Naive thymus-derived CD4-positive, alpha-beta T cell (primary cell): ENCODE data around the gene PPP1R13L. TPM values are rescaled to one million over a fixed set of nuclear protein-coding genes. Genes with fewer than 3 reads are reported as not detected.
A peak's percentile ranks its signal among the peaks of the same experiment; 100 is the strongest.
"Not testable (repeated sequence)": the region's sequence is repeated elsewhere in the genome, so short reads cannot be mapped to it uniquely, and the experiment has no call there.

ENCODE experiments used
- ATAC-seq: fragments of 150-1000 bp; cut with Tn5 transposase; 2 replicates; pipeline ENCODE4 v1.10.0; 2021; ENCODE audit warnings: mild to moderate bottlenecking, moderate library complexity
- CTCF ChIA-PET: fragments of 350-600 bp; sonication (Branson Sonifier 250); formaldehyde crosslinking; loops from one replicate; lab custom pipeline; 2021; ENCODE audit warnings: antibody characterized with exemption; lab: Charles Lee
- POLR2A ChIA-PET: fragments of 350-600 bp; sonication (Branson Sonifier 250); formaldehyde crosslinking; loops from one replicate; lab custom pipeline; 2021; ENCODE audit warnings: antibody characterized with exemption, inconsistent platforms; lab: Charles Lee
- DNase-seq, 9 donors: peaks; one replicate each; pipeline versions ENCODE4 v3.0.0 to v3.0.0-alpha.2; 2020 to 2022; ENCODE audit warnings: mixed read lengths in 1 of 9
- H3K27ac ChIP-seq: one replicate; pipeline ENCODE4 v1.7.0; 2013; ENCODE audit warnings: mild to moderate bottlenecking, low read depth, low read length, moderate library complexity
- H3K27me3 ChIP-seq, 2 donors: one replicate each; pipeline ENCODE4 v1.7.0; 2013; ENCODE audit warnings: low read length in 2 of 2, mild to moderate bottlenecking in 2 of 2, moderate library complexity in 2 of 2; ENCODE audit not compliant: control insufficient read depth in 2 of 2, insufficient read depth in 2 of 2
- H3K36me3 ChIP-seq, 3 experiments: 1 replicate in 2 of 3; 2 replicates in 1 of 3; pipeline ENCODE4 v1.7.0; 2013; ENCODE audit warnings: low read length in 3 of 3, mild to moderate bottlenecking in 3 of 3, moderate library complexity in 1 of 3; ENCODE audit not compliant: insufficient read depth in 3 of 3, control insufficient read depth in 2 of 3
- H3K4me1 ChIP-seq, 2 donors: one replicate each; pipeline ENCODE4 v1.7.0; 2013; ENCODE audit warnings: low read length in 2 of 2, mild to moderate bottlenecking in 2 of 2, moderate library complexity in 1 of 2; ENCODE audit not compliant: control insufficient read depth in 2 of 2, insufficient read depth in 2 of 2
- H3K4me3 ChIP-seq: 2 replicates; pipeline ENCODE4 v1.7.0; 2013; ENCODE audit warnings: mild to moderate bottlenecking, low read length
- H3K9me3 ChIP-seq, 3 experiments: 1 replicate in 2 of 3; 2 replicates in 1 of 3; pipeline ENCODE4 v1.7.0; 2013; ENCODE audit warnings: low read length in 3 of 3; ENCODE audit not compliant: control insufficient read depth in 2 of 3
- H3K27ac Mint-ChIP-seq, 9 donors: one replicate each; pipeline ENCODE4 v1.8.0; 2020 to 2022; ENCODE audit warnings: mixed read lengths in 9 of 9, mild to moderate bottlenecking in 8 of 9, moderate library complexity in 5 of 9, inconsistent platforms in 2 of 9
- H3K27me3 Mint-ChIP-seq, 5 donors: one replicate each; pipeline ENCODE4 v1.8.0; 2021 to 2022; ENCODE audit warnings: mixed read lengths in 5 of 5, mild to moderate bottlenecking in 1 of 5
- H3K36me3 Mint-ChIP-seq, 5 donors: one replicate each; pipeline ENCODE4 v1.8.0; 2020 to 2022; ENCODE audit warnings: mixed read lengths in 5 of 5, mild to moderate bottlenecking in 3 of 5, inconsistent platforms in 1 of 5
- H3K4me1 Mint-ChIP-seq, 7 donors: one replicate each; pipeline ENCODE4 v1.8.0; 2020 to 2022; ENCODE audit warnings: mixed read lengths in 7 of 7, mild to moderate bottlenecking in 3 of 7, inconsistent platforms in 1 of 7
- H3K4me3 Mint-ChIP-seq, 10 donors: one replicate each; pipeline ENCODE4 v1.8.0; 2020 to 2022; ENCODE audit warnings: mild to moderate bottlenecking in 10 of 10, mixed read lengths in 10 of 10, moderate library complexity in 6 of 10, inconsistent platforms in 2 of 10
- H3K9me3 Mint-ChIP-seq, 11 donors: one replicate each; pipeline ENCODE4 v1.8.0; 2020 to 2022; ENCODE audit warnings: mixed read lengths in 11 of 11, mild to moderate bottlenecking in 4 of 11, inconsistent platforms in 1 of 11, moderate library complexity in 1 of 11
- intact Hi-C, 2 donors: fragments of 100-400 bp; cut with micrococcal nuclease; formaldehyde crosslinking; loops; one replicate each; pipeline ENCODE4 v1.15.1; 2023
- microRNA-seq: library from miRNA; unstranded; fragments of <30 nt; microRNA quantifications from one replicate; pipeline ENCODE4 v1.2.0, GENCODE V29; 2022; ENCODE audit warnings: borderline microRNAs expressed
- polyA plus RNA-seq, 2 donors: library from polyadenylated mRNA; unstranded; fragments of 300-500 nt; fragmentation: Illumina TruSeq; gene quantifications; one replicate each; pipeline ENCODE4 v1.2.3, GENCODE V29; 2021
- total RNA-seq, 6 experiments: library from RNA in 5 of 6; stranded (reverse) in 5 of 6; gene quantifications; 1 replicate in 5 of 6; 2 replicates in 1 of 6; pipeline ENCODE4 v1.2.3 and lab custom pipeline; 2021 to 2026

The PPP1R13L gene
- total and polyA plus RNA-seq, 7 experiments from 2014 or later, result 0.56 to 24.4 (median 3.2) TPM

GRCh38 chr19:45334881-45335280 is 70.0 kb downstream of the PPP1R13L start:
- H3K4me3 ChIP-seq, CTCF ChIA-PET, H3K4me1 Mint-ChIP-seq, H3K4me3 Mint-ChIP-seq, H3K4me1 ChIP-seq, H3K27me3 ChIP-seq, H3K36me3 Mint-ChIP-seq, H3K9me3 Mint-ChIP-seq, H3K36me3 ChIP-seq, DNase-seq, H3K27ac ChIP-seq, H3K27ac Mint-ChIP-seq, ATAC-seq, H3K9me3 ChIP-seq: not testable (repeated sequence)
- intact Hi-C loops, result loop anchor here in 1 of 2 donors (10.0 kb wide), 1 partner anchor 550 kb away; no protein-coding TSS in a partner anchor
- peaks cover 12 to 23% (median 17%) of the 10 kb centered on the region in 5 donors for H3K27me3 Mint-ChIP-seq
- POLR2A ChIA-PET, result interaction anchor here (0.6 kb wide), 1 partner anchor 90 kb away, joined by 3 read pairs; the partner anchor contains the start of gene EXOC3L2

- ChIA-PET POLR2A (no interaction called here), CTCF (no interaction called here)
- peaks cover 0 to 5% (median 4%) of the 10 kb centered on the region in 7 donors for H3K4me1 Mint-ChIP-seq
- H3K27me3 Mint-ChIP-seq, result peaks cover 3 to 14% (median 12%) of the 10 kb centered on the region in 5 donors
- no peaks in the 10 kb centered on the region for H3K9me3 ChIP-seq
- no peaks in the 10 kb centered on the region for H3K36me3 Mint-ChIP-seq
- no peak overlapping the region for H3K4me3 Mint-ChIP-seq
- H3K4me3 ChIP-seq, result no peak overlapping the region
- no peaks in the 10 kb centered on the region for H3K36me3 ChIP-seq
- no peak overlapping the region for H3K27ac ChIP-seq
- H3K27me3 ChIP-seq, result no peaks in the 10 kb centered on the region
- H3K27ac Mint-ChIP-seq, result peak overlapping the region in 2 of 9 donors; percentile 30 to 47
- no peak for ATAC-seq
- intact Hi-C loops, result loop anchor here in 1 of 2 donors (10.0 kb wide), 1 partner anchor 549 kb away; no protein-coding TSS in a partner anchor
- H3K4me1 ChIP-seq, result no peaks in the 10 kb centered on the region
- H3K9me3 Mint-ChIP-seq, result no peaks in the 10 kb centered on the region
- DNase-seq, result no peak
These were observed 71.1 kb downstream of the PPP1R13L start for GRCh38 chr19:45333609-45334303.

GRCh38 chr19:45331411-45331810 is 73.5 kb downstream of the PPP1R13L start:
- H3K4me1 Mint-ChIP-seq, result peaks cover 0 to 1% (median 0%) of the 10 kb centered on the region in 7 donors
- no peaks in the 10 kb centered on the region for H3K36me3 Mint-ChIP-seq
- CTCF ChIA-PET, result interaction anchor here (0.6 kb wide), 1 partner anchor 1768 kb away, joined by 6 read pairs; no protein-coding TSS in a partner anchor
- Histone ChIP-seq H3K9me3 (no peaks in the 10 kb centered on the region), H3K27ac (no peak overlapping the region), H3K27me3 (no peaks in the 10 kb centered on the region), H3K4me3 (no peak overlapping the region), H3K4me1 (no peaks in the 10 kb centered on the region), H3K36me3 (no peaks in the 10 kb centered on the region)
- no peaks in the 10 kb centered on the region for H3K9me3 Mint-ChIP-seq
- POLR2A ChIA-PET, result no interaction called here
- H3K4me3 Mint-ChIP-seq, result no peak overlapping the region
- DNase-seq (no peak), ATAC-seq (no peak)
- intact Hi-C loops, result loop anchor here in 1 of 2 donors (10.0 kb wide), 1 partner anchor 547 kb away; no protein-coding TSS in a partner anchor
- peaks cover 1 to 10% (median 4%) of the 10 kb centered on the region in 5 donors for H3K27me3 Mint-ChIP-seq
- H3K27ac Mint-ChIP-seq, result peak overlapping the region in 1 of 9 donors; percentile 75

Small RNA genes lying within 50 kb of the gene (microRNA-seq; reads per million reads assigned to microRNA genes)
- gene MIR6088, result not detected

Other genes starting within 250 kb of the PPP1R13L start
- 1 to 10 TPM in 1 of 5 experiments, under 1 TPM in 4; 0.07 to 1.2 (median 0.73) TPM for gene NKPD1, start 244.1 kb downstream of the PPP1R13L start, total RNA-seq
- gene NKPD1, start 244.1 kb downstream of the PPP1R13L start, polyA plus RNA-seq, result under 1 TPM; 0.41 to 0.60 TPM
- gene TRAPPC6A, start 226.8 kb downstream of the PPP1R13L start, total RNA-seq, result 10 to 100 TPM; 44.6 to 61.9 (median 53.0) TPM
- gene TRAPPC6A, start 226.8 kb downstream of the PPP1R13L start, polyA plus RNA-seq, result 100 to 1,000 TPM; 173 to 174 TPM
- gene BLOC1S3, start 226.3 kb downstream of the PPP1R13L start, total RNA-seq, result 10 to 100 TPM; 13.7 to 24.9 (median 15.4) TPM
- gene BLOC1S3, start 226.3 kb downstream of the PPP1R13L start, polyA plus RNA-seq, result 10 to 100 TPM in 1 of 2 donors, 1 to 10 TPM in 1; 6.9 to 17.4 TPM
- gene EXOC3L2, start 159.7 kb downstream of the PPP1R13L start, total RNA-seq, result not detected
- not detected for gene EXOC3L2, start 159.7 kb downstream of the PPP1R13L start, polyA plus RNA-seq
- gene MARK4, start 153.8 kb downstream of the PPP1R13L start, total RNA-seq, result 10 to 100 TPM; 22.4 to 39.2 (median 25.5) TPM
- gene MARK4, start 153.8 kb downstream of the PPP1R13L start, polyA plus RNA-seq, result under 1 TPM; 0.70 to 0.74 TPM
- gene CKM, start 82.2 kb downstream of the PPP1R13L start, total RNA-seq, result not detected
- gene CKM, start 82.2 kb downstream of the PPP1R13L start, polyA plus RNA-seq, result not detected
- not detected for gene KLC3, start 64.3 kb downstream of the PPP1R13L start, total RNA-seq
- under 1 TPM in 1 of 2 donors, not detected in 1; 0.18 TPM for gene KLC3, start 64.3 kb downstream of the PPP1R13L start, polyA plus RNA-seq
- 10 to 100 TPM; 14.4 to 25.1 (median 19.2) TPM for gene ERCC2, start 34.5 kb downstream of the PPP1R13L start, total RNA-seq
- gene ERCC2, start 34.5 kb downstream of the PPP1R13L start, polyA plus RNA-seq, result 1 to 10 TPM; 4.4 to 6.0 TPM
- 1 to 10 TPM in 4 of 5 experiments, under 1 TPM in 1; 0.45 to 8.2 (median 4.7) TPM for gene POLR1G, start 1.6 kb upstream of the PPP1R13L start, total RNA-seq
- 1 to 10 TPM; 5.1 to 5.4 TPM for gene POLR1G, start 1.6 kb upstream of the PPP1R13L start, polyA plus RNA-seq
- 10 to 100 TPM; 45.1 to 88.2 (median 53.4) TPM for gene ERCC1, start 18.8 kb upstream of the PPP1R13L start, total RNA-seq
- 10 to 100 TPM; 31.7 to 32.7 TPM for gene ERCC1, start 18.8 kb upstream of the PPP1R13L start, polyA plus RNA-seq
- gene FOSB, start 62.9 kb upstream of the PPP1R13L start, total RNA-seq, result 1,000 to 10,000 TPM in 1 of 5 experiments, 100 to 1,000 TPM in 1, 10 to 100 TPM in 2, 1 to 10 TPM in 1; 2.1 to 1,925 (median 22.8) TPM
- gene FOSB, start 62.9 kb upstream of the PPP1R13L start, polyA plus RNA-seq, result 1 to 10 TPM; 3.0 to 5.3 TPM
- gene RTN2, start 92.0 kb upstream of the PPP1R13L start, total RNA-seq, result 1 to 10 TPM in 4 of 5 experiments, under 1 TPM in 1; 0.86 to 3.1 (median 2.4) TPM
- under 1 TPM; 0.30 to 0.37 TPM for gene RTN2, start 92.0 kb upstream of the PPP1R13L start, polyA plus RNA-seq
- gene PPM1N, start 93.4 kb upstream of the PPP1R13L start, total RNA-seq, result 1 to 10 TPM; 1.3 to 8.5 (median 7.8) TPM
- gene PPM1N, start 93.4 kb upstream of the PPP1R13L start, polyA plus RNA-seq, result 1 to 10 TPM; 2.8 to 4.0 TPM
- 100 to 1,000 TPM in 2 of 5 experiments, 10 to 100 TPM in 3; 71.3 to 206 (median 82.6) TPM for gene VASP, start 102.4 kb upstream of the PPP1R13L start, total RNA-seq
- gene VASP, start 102.4 kb upstream of the PPP1R13L start, polyA plus RNA-seq, result 10 to 100 TPM; 27.0 to 39.7 TPM
- gene OPA3, start 179.7 kb upstream of the PPP1R13L start, total RNA-seq, result 10 to 100 TPM in 1 of 5 experiments, 1 to 10 TPM in 4; 7.8 to 14.3 (median 9.0) TPM
- gene OPA3, start 179.7 kb upstream of the PPP1R13L start, polyA plus RNA-seq, result 10 to 100 TPM in 1 of 2 donors, 1 to 10 TPM in 1; 9.2 to 26.1 TPM
- gene GPR4, start 197.1 kb upstream of the PPP1R13L start, total RNA-seq, result not detected
- not detected for gene GPR4, start 197.1 kb upstream of the PPP1R13L start, polyA plus RNA-seq
- gene EML2, start 234.3 kb upstream of the PPP1R13L start, total RNA-seq, result 100 to 1,000 TPM in 1 of 5 experiments, 10 to 100 TPM in 4; 57.4 to 128 (median 58.6) TPM
- 10 to 100 TPM; 11.3 to 17.5 TPM for gene EML2, start 234.3 kb upstream of the PPP1R13L start, polyA plus RNA-seq